HepG2 (cell line): ENCODE measurements around the gene NPTXR.

Experiments
- ARNT2 ChIP-seq: sonication (generic); formaldehyde crosslinking; IDR thresholded peaks from 2 replicates; pipeline ENCODE4 v1.8.0; 2022; ENCODE audit warnings: mild to moderate bottlenecking, low read depth, missing genetic modification reagents, moderate library complexity
- HOXA9 ChIP-seq: sonication (generic); formaldehyde crosslinking; IDR thresholded peaks from 2 replicates; pipeline ENCODE4 v1.8.1; 2022; ENCODE audit warnings: missing genetic modification reagents, mild to moderate bottlenecking, moderate library complexity, borderline replicate concordance
- POLR2A ChIP-seq, 2 experiments: IDR thresholded peaks; 2 replicates each; pipeline ENCODE4 v1.6.1; 2011; ENCODE audit warnings: low read depth in 2 of 2, low read length in 2 of 2, mild to moderate bottlenecking in 1 of 2, moderate library complexity in 1 of 2; ENCODE audit not compliant: insufficient read depth in 1 of 2
- TFDP1 ChIP-seq: IDR thresholded peaks from 2 replicates; pipeline ENCODE4 v1.6.1; 2016; ENCODE audit warnings: missing compliant biosample characterization, missing genetic modification reagents, borderline replicate concordance
- ZNF225 ChIP-seq: sonication (generic); formaldehyde crosslinking; IDR thresholded peaks from 2 replicates; pipeline ENCODE4 v1.4.0; 2020; ENCODE audit warnings: mild to moderate bottlenecking, missing genetic modification reagents
- ZNF766 ChIP-seq: sonication (generic); formaldehyde crosslinking; IDR thresholded peaks from 2 replicates; pipeline ENCODE4 v1.5.0; 2020; ENCODE audit warnings: missing genetic modification reagents, borderline replicate concordance
- TF ChIP-seq, protein P1 (sequence below): sonication (generic); formaldehyde crosslinking; IDR thresholded peaks from 2 replicates; pipeline ENCODE4 v1.5.0; 2020; ENCODE audit warnings: mild to moderate bottlenecking, missing genetic modification reagents, moderate library complexity
- TF ChIP-seq, protein P2 (sequence below): sonication (generic); formaldehyde crosslinking; IDR thresholded peaks from 2 replicates; pipeline ENCODE4 v1.8.0; 2022; ENCODE audit warnings: mild to moderate bottlenecking, missing genetic modification reagents, moderate library complexity

DNA sequence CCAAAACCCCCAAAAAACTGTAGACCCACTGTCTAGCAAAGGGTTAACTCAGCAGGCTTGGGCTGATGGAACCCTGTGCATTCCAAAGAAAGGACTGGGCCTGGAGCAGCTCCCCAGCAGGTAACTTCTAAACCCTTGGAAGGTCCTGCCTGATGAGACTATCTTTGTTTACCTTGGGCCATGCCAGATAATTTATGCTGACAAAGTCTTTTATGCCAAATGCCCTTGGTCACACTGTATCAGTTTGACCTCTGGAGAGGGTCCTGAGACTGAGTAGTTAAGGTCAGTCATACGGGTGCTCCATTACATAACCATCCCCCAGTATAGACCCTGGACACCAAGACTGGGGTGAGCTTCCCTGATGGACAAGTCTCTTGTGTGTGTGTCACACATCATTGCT is 28.0 kb downstream of the NPTXR start:
- TF ChIP-seq ARNT2 (CRISPR knock-in tag) (no peak), POLR2A (IDR thresholded peaks at IDR 0.05; ENCODE audit: insufficient read depth in 1 of 2, low read depth in 2 of 2, low read length in 2 of 2) (no peak), HOXA9 (CRISPR knock-in tag) (no peak), ZNF225 (CRISPR knock-in tag) (no peak), ZNF766 (CRISPR knock-in tag) (no peak), TFDP1 (no peak)
- TF ChIP-seq, protein P1, sequence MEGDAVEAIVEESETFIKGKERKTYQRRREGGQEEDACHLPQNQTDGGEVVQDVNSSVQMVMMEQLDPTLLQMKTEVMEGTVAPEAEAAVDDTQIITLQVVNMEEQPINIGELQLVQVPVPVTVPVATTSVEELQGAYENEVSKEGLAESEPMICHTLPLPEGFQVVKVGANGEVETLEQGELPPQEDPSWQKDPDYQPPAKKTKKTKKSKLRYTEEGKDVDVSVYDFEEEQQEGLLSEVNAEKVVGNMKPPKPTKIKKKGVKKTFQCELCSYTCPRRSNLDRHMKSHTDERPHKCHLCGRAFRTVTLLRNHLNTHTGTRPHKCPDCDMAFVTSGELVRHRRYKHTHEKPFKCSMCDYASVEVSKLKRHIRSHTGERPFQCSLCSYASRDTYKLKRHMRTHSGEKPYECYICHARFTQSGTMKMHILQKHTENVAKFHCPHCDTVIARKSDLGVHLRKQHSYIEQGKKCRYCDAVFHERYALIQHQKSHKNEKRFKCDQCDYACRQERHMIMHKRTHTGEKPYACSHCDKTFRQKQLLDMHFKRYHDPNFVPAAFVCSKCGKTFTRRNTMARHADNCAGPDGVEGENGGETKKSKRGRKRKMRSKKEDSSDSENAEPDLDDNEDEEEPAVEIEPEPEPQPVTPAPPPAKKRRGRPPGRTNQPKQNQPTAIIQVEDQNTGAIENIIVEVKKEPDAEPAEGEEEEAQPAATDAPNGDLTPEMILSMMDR = no peak
- TF ChIP-seq, protein P2, sequence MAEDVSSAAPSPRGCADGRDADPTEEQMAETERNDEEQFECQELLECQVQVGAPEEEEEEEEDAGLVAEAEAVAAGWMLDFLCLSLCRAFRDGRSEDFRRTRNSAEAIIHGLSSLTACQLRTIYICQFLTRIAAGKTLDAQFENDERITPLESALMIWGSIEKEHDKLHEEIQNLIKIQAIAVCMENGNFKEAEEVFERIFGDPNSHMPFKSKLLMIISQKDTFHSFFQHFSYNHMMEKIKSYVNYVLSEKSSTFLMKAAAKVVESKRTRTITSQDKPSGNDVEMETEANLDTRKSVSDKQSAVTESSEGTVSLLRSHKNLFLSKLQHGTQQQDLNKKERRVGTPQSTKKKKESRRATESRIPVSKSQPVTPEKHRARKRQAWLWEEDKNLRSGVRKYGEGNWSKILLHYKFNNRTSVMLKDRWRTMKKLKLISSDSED (CRISPR knock-in tag) = no peak
